Muscle layer of colon (tissue), 2 donors: Measurements from ENCODE around the gene NEDD4L.
"Not testable (repeated sequence)": the region's sequence is repeated elsewhere in the genome, so short reads cannot be mapped to it uniquely, and the experiment has no call there.

Source experiments
- H3K27ac ChIP-seq: one replicate; pipeline ENCODE4 v1.7.0; 2013; ENCODE audit warnings: low read depth, mild to moderate bottlenecking, low read length, moderate library complexity
- H3K27me3 ChIP-seq, 2 donors: one replicate each; pipeline ENCODE4 v1.7.0; 2013; ENCODE audit warnings: low read length in 2 of 2, mild to moderate bottlenecking in 2 of 2; ENCODE audit not compliant: insufficient read depth in 2 of 2, control insufficient read depth in 1 of 2
- H3K36me3 ChIP-seq: one replicate; pipeline ENCODE4 v1.7.0; 2013; ENCODE audit warnings: mild to moderate bottlenecking, low read length; ENCODE audit not compliant: insufficient read depth
- H3K4me1 ChIP-seq: one replicate; pipeline ENCODE4 v1.7.0; 2013; ENCODE audit warnings: mild to moderate bottlenecking, low read length; ENCODE audit not compliant: insufficient read depth
- H3K4me3 ChIP-seq, 2 donors: one replicate each; pipeline ENCODE4 v1.7.0; 2013; ENCODE audit warnings: low read length in 2 of 2, low read depth in 1 of 2, mild to moderate bottlenecking in 1 of 2, moderate library complexity in 1 of 2
- H3K9ac ChIP-seq: one replicate; pipeline ENCODE4 v1.7.0; 2013; ENCODE audit warnings: low read length
- H3K9me3 ChIP-seq: one replicate; pipeline ENCODE4 v1.7.0; 2013; ENCODE audit warnings: mild to moderate bottlenecking, low read length
- donor health status: abdominal sarcoma.
- donor health status: Adenocarcinoma of cecum.

NEDD4L gene

DNA sequence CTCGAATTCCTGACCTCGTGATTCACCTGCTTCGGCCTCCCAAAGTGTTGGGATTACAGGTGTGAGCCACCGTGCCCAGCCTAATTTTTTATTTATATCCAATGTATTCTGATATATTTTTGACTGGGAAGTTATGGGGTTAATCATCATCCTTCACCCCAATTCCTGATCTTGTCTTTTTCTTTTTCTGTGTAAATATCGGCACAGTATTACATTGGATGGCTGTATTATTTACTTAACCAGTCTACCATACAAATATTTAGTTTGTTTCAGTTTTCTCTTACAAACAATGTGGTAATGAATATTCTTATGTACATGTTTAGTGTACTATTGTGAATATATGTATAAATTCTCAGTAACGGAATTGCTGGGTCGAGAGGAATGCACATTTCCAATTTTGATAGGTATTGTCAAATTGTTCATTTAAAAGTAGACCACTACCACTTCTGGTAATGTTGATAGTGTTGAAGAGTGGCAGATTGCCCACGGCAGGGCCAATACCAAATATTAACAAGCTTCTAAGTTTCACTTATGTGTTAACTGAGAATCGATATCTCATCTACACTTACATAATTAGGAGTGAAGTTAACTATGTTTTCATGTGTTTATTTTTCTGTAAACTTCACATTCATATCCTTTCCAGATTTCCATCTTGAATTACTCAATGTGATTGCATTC, 388.2 kb downstream of the NEDD4L start:
- Histone ChIP-seq H3K9ac (no peak overlapping the region), H3K4me1 (no peaks in the 10 kb centered on the region), H3K36me3 (no peaks in the 10 kb centered on the region), H3K27ac (no peak overlapping the region), H3K4me3 (no peak overlapping the region), H3K27me3 (no peaks in the 10 kb centered on the region), H3K9me3 (no peaks in the 10 kb centered on the region)

DNA sequence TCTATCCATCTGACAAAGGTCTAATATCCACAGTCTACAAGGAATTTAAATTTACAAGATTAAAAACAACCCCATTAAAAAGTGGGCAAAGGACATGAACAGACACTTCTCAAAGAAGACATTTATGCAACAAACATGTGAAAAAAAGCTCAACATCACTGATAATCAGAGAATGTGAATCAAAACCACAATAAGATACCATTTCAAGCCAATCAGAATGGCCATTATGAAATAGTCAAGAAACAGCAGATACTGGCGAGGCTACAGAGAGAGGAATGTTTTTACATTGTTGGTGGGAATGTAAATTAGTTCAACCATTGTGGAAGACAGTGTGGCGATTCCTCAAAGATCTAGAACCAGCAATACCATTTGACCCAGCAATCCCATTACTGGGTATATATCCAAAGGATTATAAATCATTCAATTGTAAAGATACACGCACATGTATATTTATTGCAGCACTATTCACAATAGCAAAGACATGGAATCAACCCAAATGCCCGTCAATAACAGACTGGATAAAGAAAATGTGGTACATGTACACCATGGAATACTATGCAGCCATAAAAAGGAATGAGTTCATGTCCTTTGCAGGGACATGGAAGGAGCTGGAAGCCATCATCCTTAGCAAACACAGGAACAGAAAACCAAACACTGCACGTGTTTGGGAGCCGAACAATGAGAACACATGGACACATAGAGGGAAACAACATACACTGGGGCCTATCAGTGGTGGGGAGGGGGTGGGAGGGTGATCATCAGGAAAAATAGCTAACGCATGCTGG, 391.4 kb downstream of the NEDD4L start:
- H3K4me1 ChIP-seq, H3K9me3 ChIP-seq, H3K27me3 ChIP-seq, H3K36me3 ChIP-seq, H3K9ac ChIP-seq, H3K27ac ChIP-seq, H3K4me3 ChIP-seq: not testable (repeated sequence)

DNA sequence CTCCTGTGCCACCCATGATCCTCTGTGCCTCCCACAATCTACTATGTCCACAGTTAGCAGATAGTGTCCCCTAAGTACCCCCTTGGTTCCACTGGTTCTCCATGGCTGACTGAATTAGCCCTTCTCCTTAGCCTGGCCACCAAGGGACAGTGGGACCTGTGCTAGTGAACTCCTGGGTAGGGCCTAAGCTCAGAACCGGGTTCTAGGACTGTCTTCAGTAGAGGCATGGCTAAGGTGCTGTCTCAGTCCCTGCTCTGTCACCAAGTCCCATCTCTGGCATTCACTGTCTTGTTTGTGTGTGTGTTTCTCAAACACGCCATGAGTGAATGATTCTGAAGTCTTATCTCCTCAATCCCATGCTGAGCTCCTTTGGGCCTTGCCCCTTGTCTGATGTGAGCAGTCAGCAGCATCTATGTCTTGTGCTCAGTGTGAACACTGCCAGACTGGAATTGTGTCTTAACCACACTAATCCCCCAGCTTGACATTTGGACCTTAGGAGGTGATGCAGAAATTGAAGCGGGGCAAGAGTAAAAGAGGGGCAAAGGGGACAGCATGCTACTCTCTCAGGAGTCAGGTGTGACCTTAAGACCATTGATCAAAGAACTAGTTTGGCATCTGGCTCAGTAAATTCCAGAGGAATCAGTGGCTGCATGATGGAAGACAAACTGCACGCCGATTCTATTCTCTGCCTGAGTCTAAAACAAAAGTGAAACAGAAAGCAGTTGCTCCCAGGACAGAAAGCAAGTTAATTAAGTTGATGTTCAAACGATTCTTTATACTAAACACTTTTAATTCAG, 394.3 kb downstream of the NEDD4L start:
- H3K4me3 ChIP-seq, result peak overlapping the region in 1 of 2 donors; percentile 48

DNA sequence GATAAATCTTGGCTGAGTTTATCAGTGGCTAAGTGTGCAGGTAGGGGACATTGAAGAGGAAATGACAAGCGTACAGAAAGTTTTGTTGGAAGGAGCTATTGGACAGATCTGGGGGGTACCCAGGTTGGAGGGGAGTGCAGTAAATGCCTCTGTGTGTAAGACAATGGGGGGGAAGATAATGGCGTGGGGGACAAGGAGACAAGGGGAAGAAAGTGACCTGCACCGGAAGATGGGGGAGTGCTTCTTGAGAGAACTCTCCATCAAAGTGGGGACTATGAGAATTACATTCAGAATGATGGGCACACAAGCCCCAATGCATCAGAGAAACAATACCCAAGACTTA, 394.9 kb downstream of the NEDD4L start:
- H3K4me3 ChIP-seq, result peak overlapping the region in 1 of 2 donors; percentile 48
- H3K4me1 ChIP-seq, result peaks cover 4% of the 10 kb centered on the region
- H3K27ac ChIP-seq, result peak overlapping the region; percentile 12
- H3K9me3 ChIP-seq, result no peaks in the 10 kb centered on the region
- H3K27me3 ChIP-seq, result no peaks in the 10 kb centered on the region
- no peaks in the 10 kb centered on the region for H3K36me3 ChIP-seq
- no peak overlapping the region for H3K9ac ChIP-seq

More for the DNA sequence above, 394.3 kb downstream of the NEDD4L start:
- H3K36me3 ChIP-seq, result no peaks in the 10 kb centered on the region
- peaks cover 4% of the 10 kb centered on the region for H3K4me1 ChIP-seq
- H3K27ac ChIP-seq, result peak overlapping the region; percentile 12
- no peaks in the 10 kb centered on the region for H3K27me3 ChIP-seq
- no peaks in the 10 kb centered on the region for H3K9me3 ChIP-seq
- H3K9ac ChIP-seq, result no peak overlapping the region

DNA sequence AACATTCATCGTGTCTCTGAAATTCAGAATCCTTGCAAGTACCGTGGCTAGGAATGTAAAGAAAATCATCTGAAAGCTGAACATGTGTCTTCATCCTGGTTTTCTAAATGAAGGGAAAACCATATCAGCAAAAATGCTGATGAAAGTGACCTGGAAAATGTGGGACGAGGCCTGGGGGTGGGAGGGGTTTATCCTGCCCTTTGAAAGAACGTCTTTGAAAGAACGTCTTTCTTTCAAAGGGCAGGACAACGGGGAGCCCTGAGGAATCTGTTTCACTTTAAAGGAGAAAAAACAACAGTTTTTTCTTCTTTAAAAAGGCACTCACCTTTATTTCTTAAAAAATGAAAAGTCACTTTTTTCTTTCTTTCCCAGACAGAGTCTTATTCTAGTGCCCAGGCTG, 399.6 kb downstream of the NEDD4L start:
- H3K27ac ChIP-seq, result no peak overlapping the region
- H3K36me3 ChIP-seq, result no peaks in the 10 kb centered on the region
- peaks cover 19% of the 10 kb centered on the region for H3K4me1 ChIP-seq
- H3K4me3 ChIP-seq, result no peak overlapping the region
- no peaks in the 10 kb centered on the region for H3K9me3 ChIP-seq
- H3K9ac ChIP-seq, result no peak overlapping the region
- no peaks in the 10 kb centered on the region for H3K27me3 ChIP-seq

DNA sequence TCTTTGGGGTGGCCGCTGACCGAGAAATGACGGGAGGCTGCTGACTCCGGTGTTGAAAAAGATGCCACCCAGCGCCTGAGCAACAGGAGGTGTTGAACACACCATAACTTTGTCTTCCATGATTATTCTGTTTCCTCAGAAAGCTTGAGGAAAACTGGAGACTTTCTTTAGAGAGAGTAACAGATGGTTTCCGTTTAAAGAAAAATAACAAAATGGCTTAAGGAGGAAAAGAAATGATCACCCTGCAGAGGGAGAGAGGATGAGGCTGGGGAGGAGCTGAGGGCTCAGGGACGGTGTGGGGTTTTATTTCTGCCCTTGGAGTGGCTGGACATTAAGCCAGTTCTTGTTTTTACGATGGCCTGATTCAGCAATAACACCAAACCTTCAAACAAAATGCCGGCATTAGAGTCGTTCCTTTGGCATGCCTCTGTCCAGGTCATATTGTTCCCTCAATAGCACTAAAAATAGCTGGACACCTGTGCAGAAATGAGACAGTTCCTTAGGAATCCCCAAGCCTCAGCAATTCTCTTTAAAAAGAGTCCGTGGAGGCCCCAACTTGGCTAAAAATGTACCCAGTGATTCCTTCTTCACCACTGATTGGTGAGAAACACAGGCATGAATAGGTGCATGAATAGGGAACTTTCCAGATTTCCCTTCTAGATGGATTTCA, 402.5 kb downstream of the NEDD4L start:
- Histone ChIP-seq H3K36me3 (no peaks in the 10 kb centered on the region), H3K9ac (no peak overlapping the region), H3K4me3 (no peak overlapping the region), H3K9me3 (no peaks in the 10 kb centered on the region), H3K4me1 (peaks cover 20% of the 10 kb centered on the region), H3K27me3 (no peaks in the 10 kb centered on the region), H3K27ac (no peak overlapping the region)

DNA sequence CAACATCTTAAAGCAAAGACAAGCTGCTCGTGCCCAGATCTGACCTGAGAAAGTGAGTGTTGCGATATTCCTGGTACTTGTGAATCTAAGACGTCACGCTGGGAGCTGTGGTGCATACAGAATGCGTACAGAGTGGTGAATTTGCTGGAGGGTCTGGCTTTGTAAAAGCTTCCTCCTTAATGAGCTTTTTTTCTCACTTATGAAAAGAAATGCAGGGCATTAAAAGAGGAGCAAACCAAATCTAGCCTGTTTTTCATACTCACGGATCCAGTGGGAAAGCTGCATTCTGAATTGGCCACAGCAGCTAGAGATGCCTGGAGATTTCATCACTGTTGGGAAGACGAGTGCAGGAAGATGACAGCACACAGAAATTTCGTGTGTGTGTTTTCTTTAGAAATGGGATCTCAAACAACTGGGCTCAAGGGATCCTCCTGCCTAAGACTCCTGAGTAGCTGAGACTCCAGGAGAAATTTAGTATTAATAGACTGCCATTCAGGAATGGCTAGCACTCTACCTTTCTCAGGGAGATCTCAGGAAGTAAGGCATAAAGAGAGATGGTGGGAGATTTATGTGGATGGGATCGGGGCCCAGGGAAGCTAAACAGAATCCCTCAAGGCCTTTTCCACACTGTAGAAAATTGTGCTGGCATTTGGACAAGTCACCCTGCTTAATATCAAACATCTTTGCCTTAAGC, 403.5 kb downstream of the NEDD4L start:
- no peaks in the 10 kb centered on the region for H3K27me3 ChIP-seq
- H3K4me3 ChIP-seq, result peak overlapping the region in 1 of 2 donors; percentile 20
- H3K27ac ChIP-seq, result peak overlapping the region; percentile 53

DNA sequence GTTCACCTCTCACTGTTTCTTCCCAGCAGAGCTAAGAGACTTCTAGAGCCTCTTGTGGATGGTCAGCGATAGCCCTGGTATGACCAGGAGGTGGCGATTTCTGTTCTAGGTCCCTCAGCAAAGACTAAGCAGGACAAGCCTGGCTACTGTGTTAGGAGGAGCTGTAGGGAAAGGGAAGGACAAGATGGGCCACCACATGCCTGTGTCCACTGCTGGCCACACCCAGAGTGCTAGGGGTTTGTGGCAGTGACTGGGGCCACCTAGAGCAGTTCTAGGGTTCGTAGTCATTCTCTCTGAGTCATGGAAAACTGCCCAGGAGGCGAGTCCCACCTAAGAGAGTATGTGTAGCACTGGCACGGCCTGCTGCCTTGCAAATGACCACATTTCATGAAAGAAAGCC, 405.4 kb downstream of the NEDD4L start:
- no peaks in the 10 kb centered on the region for H3K9me3 ChIP-seq

More for the DNA sequence above, 403.5 kb downstream of the NEDD4L start:
- Histone ChIP-seq H3K9me3 (no peaks in the 10 kb centered on the region), H3K9ac (no peak overlapping the region), H3K4me1 (peaks cover 20% of the 10 kb centered on the region), H3K36me3 (no peaks in the 10 kb centered on the region)

More for the DNA sequence above, 405.4 kb downstream of the NEDD4L start:
- Histone ChIP-seq H3K27ac (no peak overlapping the region), H3K36me3 (no peaks in the 10 kb centered on the region), H3K9ac (no peak overlapping the region), H3K27me3 (no peaks in the 10 kb centered on the region), H3K4me3 (no peak overlapping the region), H3K4me1 (peaks cover 20% of the 10 kb centered on the region)
